Measurements from ENCODE around the gene ID3. TPM values are rescaled to one million over a fixed set of nuclear protein-coding genes. Genes with fewer than 3 reads are reported as not detected.

Gene ID3
- total RNA-seq, 1 donor from 2014 or later: 1,094 TPM

DNA sequence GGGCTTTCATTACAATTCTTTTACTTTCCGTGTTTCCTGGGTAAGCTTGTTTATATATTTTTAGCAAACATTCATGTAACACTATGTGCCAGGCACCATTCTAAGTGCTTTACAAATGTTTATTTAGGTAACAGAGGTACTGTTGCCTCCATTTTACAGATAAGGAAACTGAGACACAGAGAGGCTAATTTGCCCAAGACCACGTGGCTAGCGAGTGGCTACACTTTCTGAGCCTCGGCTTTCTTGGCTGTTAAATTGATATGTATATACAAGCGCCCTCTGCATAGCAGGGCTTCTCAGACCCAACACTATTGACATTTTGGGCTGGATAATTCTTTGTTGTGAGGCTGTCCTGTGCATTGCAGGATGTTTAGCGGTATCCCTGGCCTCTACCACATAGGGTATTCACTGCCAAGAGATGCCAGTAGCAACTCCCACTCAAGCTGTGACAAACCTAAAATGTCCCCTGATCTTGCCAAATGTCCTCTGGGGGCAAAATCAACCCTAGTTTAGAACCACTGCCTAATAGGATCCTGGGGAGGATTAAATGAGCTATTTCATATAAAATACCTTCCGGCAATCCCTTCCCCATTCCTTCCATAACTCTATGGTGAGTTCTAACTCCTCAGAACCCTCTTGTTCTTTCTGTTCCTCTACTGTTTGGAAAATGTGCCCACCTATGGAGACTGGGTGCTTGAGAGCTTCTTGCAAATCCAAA is 17.2 kb upstream of the ID3 start:
- peak overlapping the region; percentile 31 to 64 for H3K4me3 ChIP-seq
- H3K4me1 ChIP-seq: peaks cover 22 to 38% of the 10 kb centered on the region in 2 donors
- H3K27me3 ChIP-seq: no peaks in the 10 kb centered on the region
- H3K9me3 ChIP-seq: no peaks in the 10 kb centered on the region
- peak overlapping the region; percentile 93 to 94 for H3K27ac ChIP-seq
- H3K36me3 ChIP-seq: no peaks in the 10 kb centered on the region
- TF ChIP-seq, protein P1, sequence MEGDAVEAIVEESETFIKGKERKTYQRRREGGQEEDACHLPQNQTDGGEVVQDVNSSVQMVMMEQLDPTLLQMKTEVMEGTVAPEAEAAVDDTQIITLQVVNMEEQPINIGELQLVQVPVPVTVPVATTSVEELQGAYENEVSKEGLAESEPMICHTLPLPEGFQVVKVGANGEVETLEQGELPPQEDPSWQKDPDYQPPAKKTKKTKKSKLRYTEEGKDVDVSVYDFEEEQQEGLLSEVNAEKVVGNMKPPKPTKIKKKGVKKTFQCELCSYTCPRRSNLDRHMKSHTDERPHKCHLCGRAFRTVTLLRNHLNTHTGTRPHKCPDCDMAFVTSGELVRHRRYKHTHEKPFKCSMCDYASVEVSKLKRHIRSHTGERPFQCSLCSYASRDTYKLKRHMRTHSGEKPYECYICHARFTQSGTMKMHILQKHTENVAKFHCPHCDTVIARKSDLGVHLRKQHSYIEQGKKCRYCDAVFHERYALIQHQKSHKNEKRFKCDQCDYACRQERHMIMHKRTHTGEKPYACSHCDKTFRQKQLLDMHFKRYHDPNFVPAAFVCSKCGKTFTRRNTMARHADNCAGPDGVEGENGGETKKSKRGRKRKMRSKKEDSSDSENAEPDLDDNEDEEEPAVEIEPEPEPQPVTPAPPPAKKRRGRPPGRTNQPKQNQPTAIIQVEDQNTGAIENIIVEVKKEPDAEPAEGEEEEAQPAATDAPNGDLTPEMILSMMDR (IDR thresholded peaks at IDR 0.05): no peak
- no peak for DNase-seq (ENCODE audit: low spot score in 2 of 2)
- intact Hi-C loops (cut with DNase I): loop anchor here (1.0 kb wide), 1 partner anchor 17 kb away; the partner anchor contains the start of gene ID3

DNA sequence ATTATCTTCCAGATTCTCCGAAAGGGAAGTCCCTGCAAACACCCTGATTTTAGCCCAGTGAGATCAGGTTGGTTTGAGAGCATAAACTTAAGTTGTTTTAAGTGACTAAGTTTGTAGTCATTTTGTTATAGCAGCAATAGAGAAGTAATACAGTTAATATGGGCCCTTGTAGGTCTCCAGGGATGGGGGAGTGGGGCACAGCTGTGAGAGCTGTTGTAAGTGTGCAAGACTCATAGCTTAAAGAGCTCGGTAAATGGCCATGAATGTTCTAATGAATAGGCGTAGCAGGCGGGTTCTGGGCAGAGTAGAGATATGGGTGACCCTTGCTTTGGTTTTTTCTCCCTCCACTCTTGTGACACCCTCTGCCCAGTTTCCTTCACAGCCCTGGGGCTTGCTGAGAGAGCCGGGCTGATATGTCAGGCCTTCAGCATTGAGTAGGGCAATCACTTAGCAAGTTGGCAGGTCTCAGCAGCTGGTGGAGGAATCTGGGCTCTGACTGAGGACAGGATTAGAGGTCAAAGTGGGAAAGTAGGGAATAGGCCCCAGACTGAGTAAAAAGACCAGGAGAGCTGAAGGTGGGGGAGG is 16.0 kb upstream of the ID3 start:
- no peak for DNase-seq (ENCODE audit: low spot score in 2 of 2)
- Histone ChIP-seq H3K27ac (peak overlapping the region; percentile 93 to 94), H3K9me3 (no peaks in the 10 kb centered on the region), H3K27me3 (no peaks in the 10 kb centered on the region), H3K36me3 (no peaks in the 10 kb centered on the region), H3K4me3 (no peak overlapping the region), H3K4me1 (peaks cover 22 to 38% of the 10 kb centered on the region in 2 donors)
- TF ChIP-seq, protein P1 (IDR thresholded peaks at IDR 0.05): no peak
- intact Hi-C loops (cut with DNase I): no loop called here

DNA sequence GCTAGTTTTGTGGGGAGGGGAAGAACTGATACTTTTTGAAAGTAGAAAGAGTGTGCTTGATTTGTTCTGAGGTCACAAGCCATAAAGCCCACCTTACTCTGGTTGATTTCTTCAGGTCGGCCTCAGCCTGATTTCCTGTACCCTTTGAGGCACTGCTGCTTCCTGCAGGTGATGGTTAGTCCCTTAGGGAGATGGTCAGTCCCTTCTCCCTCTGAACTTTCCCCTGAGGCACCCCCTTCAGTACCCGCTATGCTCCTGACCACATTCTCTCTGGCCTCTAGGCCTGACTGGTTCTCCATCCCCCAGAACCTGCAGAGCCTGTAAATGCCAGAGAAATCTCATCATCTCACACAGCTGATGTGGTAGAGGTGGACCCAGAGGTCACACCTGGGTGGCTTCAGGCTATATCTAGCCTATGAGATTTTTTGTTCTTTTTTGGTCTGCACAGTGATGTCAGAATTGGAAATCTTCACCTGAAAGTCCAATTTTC is 15.0 kb upstream of the ID3 start:
- Histone ChIP-seq H3K9me3 (no peaks in the 10 kb centered on the region), H3K27ac (peak overlapping the region; percentile 93 to 94), H3K27me3 (no peaks in the 10 kb centered on the region), H3K4me3 (no peak overlapping the region), H3K36me3 (no peaks in the 10 kb centered on the region), H3K4me1 (peaks cover 22 to 38% of the 10 kb centered on the region in 2 donors)
- no peak for DNase-seq (ENCODE audit: low spot score in 2 of 2)
- TF ChIP-seq, protein P1 (IDR thresholded peaks at IDR 0.05): no peak
- intact Hi-C loops (cut with DNase I): no loop called here

DNA sequence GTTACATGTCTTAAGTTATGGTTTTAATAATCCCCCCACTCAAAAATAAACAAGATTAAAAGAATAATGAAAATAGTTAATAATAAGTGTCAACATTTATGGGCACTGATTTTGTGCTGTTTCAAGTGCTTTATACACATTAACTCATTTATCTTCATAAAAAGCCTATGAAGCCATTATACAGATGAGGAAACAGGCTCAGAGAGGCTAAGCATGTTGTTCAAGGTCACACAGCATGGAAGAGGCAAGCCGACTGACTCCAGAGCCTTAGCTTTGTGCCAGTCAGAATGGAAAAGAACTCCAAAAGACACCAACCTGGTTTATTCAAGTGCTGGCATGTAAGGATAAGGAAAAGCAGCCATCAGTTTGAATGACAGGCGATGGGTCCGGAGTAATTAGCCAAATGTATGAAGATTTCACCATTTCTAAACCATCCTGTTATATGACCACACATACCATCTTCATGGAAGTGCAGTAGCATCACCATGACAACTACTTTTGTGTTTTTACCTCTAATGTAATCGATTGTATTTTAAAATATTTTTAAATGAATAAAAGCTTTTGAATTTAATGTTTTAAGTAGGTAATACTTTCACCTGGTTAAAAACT is 14.4 kb upstream of the ID3 start:
- TF ChIP-seq, protein P1 (IDR thresholded peaks at IDR 0.05): no peak
- no peak for DNase-seq (ENCODE audit: low spot score in 2 of 2)
- intact Hi-C loops (cut with DNase I): no loop called here
- H3K27ac ChIP-seq: peak overlapping the region; percentile 93 to 94
- H3K4me3 ChIP-seq: no peak overlapping the region
- H3K27me3 ChIP-seq: no peaks in the 10 kb centered on the region
- H3K9me3 ChIP-seq: no peaks in the 10 kb centered on the region
- peaks cover 18 to 37% of the 10 kb centered on the region in 2 donors for H3K4me1 ChIP-seq
- no peaks in the 10 kb centered on the region for H3K36me3 ChIP-seq

DNA sequence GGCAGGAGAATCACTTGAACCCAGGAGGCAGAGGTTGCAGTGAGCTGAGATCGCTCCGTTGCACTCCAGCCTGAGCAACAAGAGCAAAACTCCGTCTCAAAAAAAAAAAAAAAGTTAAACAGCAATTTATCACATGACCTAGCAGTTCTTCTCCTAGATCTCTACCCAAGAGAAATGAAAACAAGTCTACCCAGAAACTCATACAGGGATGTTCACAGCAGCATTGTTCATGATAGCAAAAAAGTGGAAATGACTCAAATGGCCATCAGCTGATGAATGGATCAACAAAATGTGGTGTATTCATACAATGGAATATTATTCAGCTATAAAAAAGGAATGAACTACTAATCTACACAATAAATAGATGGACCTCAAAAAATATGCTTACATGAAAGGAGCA is 12.2 kb upstream of the ID3 start:
- H3K4me3 ChIP-seq: no peak overlapping the region
- no peaks in the 10 kb centered on the region for H3K36me3 ChIP-seq
- TF ChIP-seq, protein P1 (IDR thresholded peaks at IDR 0.05): no peak
- no peak for DNase-seq (ENCODE audit: low spot score in 2 of 2)
- no peaks in the 10 kb centered on the region for H3K9me3 ChIP-seq
- peaks cover 9 to 28% of the 10 kb centered on the region in 2 donors for H3K4me1 ChIP-seq
- no peaks in the 10 kb centered on the region for H3K27me3 ChIP-seq
- H3K27ac ChIP-seq: peak overlapping the region in 1 of 2 donors; percentile 32
- intact Hi-C loops (cut with DNase I): no loop called here
